Activated CD4-positive, alpha-beta T cell treated with anti-CD3 and anti-CD28 coated beads, Interleukin-2, amount 10 ng/mL, durations not matched to agents 7 days and 5 days (primary cell): ENCODE data around the gene DSG4. TPM values are rescaled to one million over a fixed set of nuclear protein-coding genes. Genes with fewer than 3 reads are reported as not detected.

Experiments used
- CTCF ChIA-PET: fragments of 350-600 bp; sonication (Branson Sonifier 250); formaldehyde crosslinking; loops from one replicate; lab custom pipeline; 2021; ENCODE audit warnings: antibody characterized with exemption; lab: Charles Lee
- POLR2A ChIA-PET: fragments of 350-600 bp; sonication (Branson Sonifier 250); formaldehyde crosslinking; loops from one replicate; lab custom pipeline; 2021; ENCODE audit warnings: antibody characterized with exemption; lab: Charles Lee
- DNase-seq: peaks from one replicate; pipeline ENCODE4 v3.0.0-alpha.2; 2020
- H3K27ac Mint-ChIP-seq: one replicate; pipeline ENCODE4 v1.8.0; 2021; ENCODE audit warnings: mild to moderate bottlenecking, moderate library complexity, mixed read lengths
- H3K27me3 Mint-ChIP-seq: one replicate; pipeline ENCODE4 v1.8.0; 2021; ENCODE audit warnings: mixed read lengths
- H3K36me3 Mint-ChIP-seq: one replicate; pipeline ENCODE4 v1.8.0; 2021; ENCODE audit warnings: low read depth, mixed read lengths
- H3K4me1 Mint-ChIP-seq: one replicate; pipeline ENCODE4 v1.8.0; 2021; ENCODE audit warnings: mixed read lengths
- H3K4me3 Mint-ChIP-seq: one replicate; pipeline ENCODE4 v1.8.0; 2021; ENCODE audit warnings: mild to moderate bottlenecking, moderate library complexity, mixed read lengths
- H3K9me3 Mint-ChIP-seq: one replicate; pipeline ENCODE4 v1.8.0; 2021; ENCODE audit warnings: mixed read lengths
- total RNA-seq, 2 experiments: library from RNA; stranded (reverse); gene quantifications; one replicate each; pipeline ENCODE4 v1.2.3, GENCODE V29; 2021

The DSG4 gene
- total RNA-seq, 2 experiments from 2014 or later, result not detected

GRCh38 chr18:31441493-31441892, 64.9 kb downstream of the DSG4 start:
- no peak for DNase-seq
- ChIA-PET POLR2A (no interaction called here), CTCF (no interaction called here)
- H3K9me3 Mint-ChIP-seq, result no peaks in the 10 kb centered on the region
- H3K27me3 Mint-ChIP-seq, result no peaks in the 10 kb centered on the region
- H3K36me3 Mint-ChIP-seq, result no peaks in the 10 kb centered on the region
- no peaks in the 10 kb centered on the region for H3K4me1 Mint-ChIP-seq
- no peak overlapping the region for H3K4me3 Mint-ChIP-seq
- no peak overlapping the region for H3K27ac Mint-ChIP-seq

GRCh38 chr18:31444142-31444541, 67.6 kb downstream of the DSG4 start:
- ChIA-PET POLR2A (no interaction called here), CTCF (no interaction called here)
- H3K4me3 Mint-ChIP-seq, result no peak overlapping the region
- no peak for DNase-seq
- H3K4me1 Mint-ChIP-seq, result no peaks in the 10 kb centered on the region
- no peak overlapping the region for H3K27ac Mint-ChIP-seq
- no peaks in the 10 kb centered on the region for H3K27me3 Mint-ChIP-seq
- no peaks in the 10 kb centered on the region for H3K9me3 Mint-ChIP-seq
- no peaks in the 10 kb centered on the region for H3K36me3 Mint-ChIP-seq

DNA sequence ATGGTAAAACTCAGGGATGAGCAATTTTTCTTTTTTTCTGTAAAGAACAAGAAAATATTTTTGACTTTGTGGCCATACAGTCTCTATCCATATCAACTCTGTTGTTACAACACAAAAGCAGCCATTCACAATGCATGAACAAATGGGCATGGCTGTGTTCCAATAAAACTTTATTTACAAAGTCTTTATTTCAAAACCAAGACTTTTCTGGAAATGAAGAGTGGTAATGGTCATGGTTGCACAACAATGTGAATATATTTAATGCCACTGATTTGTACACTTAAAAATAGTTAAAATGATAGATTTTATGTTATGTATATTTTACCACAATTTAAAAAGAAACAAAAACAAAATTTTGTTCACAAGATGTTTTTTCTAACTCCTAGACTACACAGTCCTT, 69.3 kb downstream of the DSG4 start:
- POLR2A ChIA-PET, result no interaction called here
- peaks cover 3% of the 10 kb centered on the region for H3K9me3 Mint-ChIP-seq
- no peaks in the 10 kb centered on the region for H3K4me1 Mint-ChIP-seq
- H3K27ac Mint-ChIP-seq, result no peak overlapping the region
- H3K36me3 Mint-ChIP-seq, result no peaks in the 10 kb centered on the region
- CTCF ChIA-PET, result no interaction called here
- no peak overlapping the region for H3K4me3 Mint-ChIP-seq
- H3K27me3 Mint-ChIP-seq, result no peaks in the 10 kb centered on the region
- DNase-seq, result no peak

DNA sequence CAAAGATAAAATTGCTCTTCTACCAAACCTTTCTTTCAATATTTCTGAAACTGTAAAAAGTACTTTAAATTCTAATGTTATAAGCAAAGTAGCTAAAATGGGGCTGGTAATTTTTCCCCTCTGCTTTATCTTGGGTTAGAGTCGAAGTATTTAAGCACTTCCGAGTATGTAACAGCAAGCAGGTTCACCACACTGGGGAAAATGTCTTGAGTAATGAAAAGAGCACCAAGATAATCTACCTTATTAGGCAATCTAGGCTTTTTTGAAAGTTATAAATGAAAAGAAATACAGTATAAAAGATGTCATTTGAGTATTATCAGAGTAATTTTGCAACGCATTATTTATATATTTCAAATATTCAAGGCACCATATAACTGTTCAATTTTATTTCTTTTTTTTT, 70.3 kb downstream of the DSG4 start:
- no peaks in the 10 kb centered on the region for H3K4me1 Mint-ChIP-seq
- ChIA-PET POLR2A (no interaction called here), CTCF (no interaction called here)

GRCh38 chr18:31447530-31448191, 71.1 kb downstream of the DSG4 start, which contains the start of gene DSG3:
TSS of gene DSG3 (plus strand) at chr18:31447741. CDS start at chr18:31447878, 137 bp downstream.
- Mint-ChIP-seq H3K9me3 (peaks cover 3% of the 10 kb centered on the region), H3K4me1 (no peaks in the 10 kb centered on the region), H3K4me3 (no peak within 1 kb of the TSS), H3K27me3 (no peaks in the 10 kb centered on the region), H3K36me3 (no peaks in the 10 kb centered on the region), H3K27ac (no peak within 1 kb of the TSS)
- POLR2A ChIA-PET, result no interaction called here
- DNase-seq, result no peak
- CTCF ChIA-PET, result no interaction called here

More for the DNA sequence above, 70.3 kb downstream of the DSG4 start:
- H3K27me3 Mint-ChIP-seq, result no peaks in the 10 kb centered on the region
- no peak for DNase-seq
- H3K4me3 Mint-ChIP-seq, result no peak overlapping the region
- H3K27ac Mint-ChIP-seq, result no peak overlapping the region
- peaks cover 3% of the 10 kb centered on the region for H3K9me3 Mint-ChIP-seq
- H3K36me3 Mint-ChIP-seq, result no peaks in the 10 kb centered on the region

DNA sequence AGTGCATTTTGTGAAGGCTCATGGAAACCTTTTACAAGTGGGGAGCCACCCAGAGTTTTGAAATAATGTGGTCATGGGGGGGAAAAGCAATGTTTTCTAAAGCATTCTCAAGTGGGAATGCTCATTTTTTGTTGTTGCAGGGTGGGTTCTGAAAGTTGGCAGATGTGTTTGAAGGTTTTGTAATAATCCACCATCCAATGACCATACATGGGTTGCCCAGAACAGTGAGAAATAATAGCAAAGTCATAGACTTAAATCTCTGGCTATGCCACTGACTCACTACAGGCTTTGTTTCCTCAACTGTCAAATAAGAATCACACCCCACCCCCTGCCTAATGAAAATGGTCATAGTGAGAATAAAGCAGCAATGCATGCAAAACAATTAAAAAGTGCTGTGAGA, 73.8 kb downstream of the DSG4 start:
- no peaks in the 10 kb centered on the region for H3K36me3 Mint-ChIP-seq
- CTCF ChIA-PET, result no interaction called here

DNA sequence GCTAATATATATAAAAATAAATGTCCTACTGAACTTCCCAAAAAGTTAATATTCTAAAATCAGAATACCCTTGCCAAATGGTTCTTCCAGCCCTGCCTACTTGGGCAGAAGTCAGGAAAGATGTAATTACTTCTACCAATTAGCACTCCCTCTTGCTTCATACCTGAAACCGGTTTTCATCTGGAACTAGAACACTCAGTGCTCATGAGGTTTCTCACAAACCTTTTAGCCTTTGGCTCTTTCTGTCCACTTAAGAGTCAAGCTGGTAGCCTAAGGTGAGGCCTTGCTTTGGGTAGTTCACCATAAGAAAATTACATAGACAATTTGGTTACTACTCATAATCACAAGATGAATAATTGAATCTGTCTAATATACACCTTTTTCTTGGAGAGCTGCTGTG, 75.0 kb downstream of the DSG4 start:
- CTCF ChIA-PET, result no interaction called here
- no peaks in the 10 kb centered on the region for H3K4me1 Mint-ChIP-seq
- H3K27me3 Mint-ChIP-seq, result no peaks in the 10 kb centered on the region
- POLR2A ChIA-PET, result no interaction called here
- no peak overlapping the region for H3K4me3 Mint-ChIP-seq
- no peak for DNase-seq
- peaks cover 3% of the 10 kb centered on the region for H3K9me3 Mint-ChIP-seq
- H3K36me3 Mint-ChIP-seq, result no peaks in the 10 kb centered on the region
- no peak overlapping the region for H3K27ac Mint-ChIP-seq

More for the DNA sequence above, 73.8 kb downstream of the DSG4 start:
- POLR2A ChIA-PET, result no interaction called here
- peaks cover 3% of the 10 kb centered on the region for H3K9me3 Mint-ChIP-seq
- no peak for DNase-seq
- no peaks in the 10 kb centered on the region for H3K27me3 Mint-ChIP-seq
- H3K27ac Mint-ChIP-seq, result no peak overlapping the region
- H3K4me1 Mint-ChIP-seq, result no peaks in the 10 kb centered on the region
- H3K4me3 Mint-ChIP-seq, result no peak overlapping the region

GRCh38 chr18:31454066-31454708, 77.6 kb downstream of the DSG4 start:
- ChIA-PET POLR2A (no interaction called here), CTCF (no interaction called here)
- Mint-ChIP-seq H3K36me3 (no peaks in the 10 kb centered on the region), H3K4me1 (no peaks in the 10 kb centered on the region), H3K27ac (no peak overlapping the region), H3K9me3 (peaks cover 3% of the 10 kb centered on the region), H3K4me3 (no peak overlapping the region), H3K27me3 (no peaks in the 10 kb centered on the region)
- DNase-seq, result no peak

Other genes starting within 250 kb of the DSG4 start
- gene DSC1, start 213.9 kb upstream of the DSG4 start, total RNA-seq, result under 1 TPM; 0.27 to 0.33 TPM
- not detected for gene DSG1, start 58.6 kb upstream of the DSG4 start, total RNA-seq
- not detected for gene DSG3, start 71.0 kb downstream of the DSG4 start, total RNA-seq
- gene DSG2, start 121.4 kb downstream of the DSG4 start, total RNA-seq, result 1 to 10 TPM; 1.3 to 1.6 TPM
- gene TTR, start 215.1 kb downstream of the DSG4 start, total RNA-seq, result not detected